Keratinocyte (primary cell): ENCODE measurements around the gene RARS2.

Experiments used
- EZH2 ChIP-seq: IDR thresholded peaks from one replicate; pipeline ENCODE4 v1.6.1; 2012; ENCODE audit warnings: inconsistent platforms, mild to moderate bottlenecking, low read length, moderate library complexity
- TF ChIP-seq, protein P1 (sequence below), 3 experiments: IDR thresholded peaks in 1 of 3; conservative IDR thresholded peaks in 1 of 3; optimal IDR thresholded peaks in 1 of 3; 2 replicates in 2 of 3; 3 replicates in 1 of 3; pipeline versions ENCODE3 to v1.5.1; 2011; ENCODE audit warnings: low read length in 3 of 3, mild to moderate bottlenecking in 3 of 3, moderate library complexity in 2 of 3, control low read depth in 1 of 3, inconsistent platforms in 1 of 3; ENCODE audit not compliant: insufficient read depth in 2 of 3; ENCODE audit errors: extremely low read depth in 1 of 3

GRCh38 chr6:87600576-87600975 lies 10.8 kb upstream of the RARS2 start:
- TF ChIP-seq, protein P1, sequence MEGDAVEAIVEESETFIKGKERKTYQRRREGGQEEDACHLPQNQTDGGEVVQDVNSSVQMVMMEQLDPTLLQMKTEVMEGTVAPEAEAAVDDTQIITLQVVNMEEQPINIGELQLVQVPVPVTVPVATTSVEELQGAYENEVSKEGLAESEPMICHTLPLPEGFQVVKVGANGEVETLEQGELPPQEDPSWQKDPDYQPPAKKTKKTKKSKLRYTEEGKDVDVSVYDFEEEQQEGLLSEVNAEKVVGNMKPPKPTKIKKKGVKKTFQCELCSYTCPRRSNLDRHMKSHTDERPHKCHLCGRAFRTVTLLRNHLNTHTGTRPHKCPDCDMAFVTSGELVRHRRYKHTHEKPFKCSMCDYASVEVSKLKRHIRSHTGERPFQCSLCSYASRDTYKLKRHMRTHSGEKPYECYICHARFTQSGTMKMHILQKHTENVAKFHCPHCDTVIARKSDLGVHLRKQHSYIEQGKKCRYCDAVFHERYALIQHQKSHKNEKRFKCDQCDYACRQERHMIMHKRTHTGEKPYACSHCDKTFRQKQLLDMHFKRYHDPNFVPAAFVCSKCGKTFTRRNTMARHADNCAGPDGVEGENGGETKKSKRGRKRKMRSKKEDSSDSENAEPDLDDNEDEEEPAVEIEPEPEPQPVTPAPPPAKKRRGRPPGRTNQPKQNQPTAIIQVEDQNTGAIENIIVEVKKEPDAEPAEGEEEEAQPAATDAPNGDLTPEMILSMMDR (optimal IDR thresholded peaks at IDR 0.05 in 1 of 3, IDR thresholded peaks at IDR 0.05 in 1 of 3, conservative IDR thresholded peaks at IDR 0.05 in 1 of 3; ENCODE audit: extremely low read depth in 1 of 3, insufficient read depth in 2 of 3, low read length in 3 of 3) = no peak
- no peak for TF ChIP-seq EZH2
